Mesodermal cell (in vitro differentiated cells): ENCODE data around the gene ALG8.

Experiments
- H3K27ac ChIP-seq: 2 replicates; pipeline ENCODE4 v1.7.0; 2013; ENCODE audit warnings: mild to moderate bottlenecking, low read depth, low read length, moderate library complexity; ENCODE audit not compliant: severe bottlenecking
- H3K36me3 ChIP-seq: 2 replicates; pipeline ENCODE4 v1.7.1; 2013; ENCODE audit warnings: mild to moderate bottlenecking, low read length, moderate library complexity; ENCODE audit not compliant: control insufficient read depth, insufficient read depth
- H3K4me1 ChIP-seq: one replicate; pipeline ENCODE4 v1.7.1; 2013; ENCODE audit warnings: mild to moderate bottlenecking, low read length; ENCODE audit not compliant: insufficient read depth, control insufficient read depth, poor library complexity, severe bottlenecking
- H3K4me3 ChIP-seq: 2 replicates; pipeline ENCODE4 v1.7.0; 2013; ENCODE audit warnings: low read length, control low read depth, mild to moderate bottlenecking; ENCODE audit not compliant: insufficient read depth, poor library complexity, severe bottlenecking; ENCODE audit errors: extremely low read depth
- H3K9me3 ChIP-seq: 2 replicates; pipeline ENCODE4 v1.7.1; 2013; ENCODE audit warnings: mild to moderate bottlenecking, low read length, moderate library complexity; ENCODE audit not compliant: control insufficient read depth
- WGBS, 2 experiments: methylation state at CpG; one replicate each; pipeline ENCODE4 v1.1.5; 2013; ENCODE audit warnings: missing lambda C conversion rate in 2 of 2; ENCODE audit not compliant: insufficient coverage in 2 of 2; 5-methylcytosine and 5-hydroxymethylcytosine counted together

ALG8 gene

GRCh38 chr11:78056093-78056492 is 83.3 kb downstream of the ALG8 start:
- WGBS, 2 experiments, result 88% methylated on average over 2 of the region's 3 CpGs; no CpG with 5 or more reads in 1 of the 2 experiments

GRCh38 chr11:78054971-78055370 is 84.5 kb downstream of the ALG8 start:
- WGBS, 2 experiments, result 92 to 98% methylated on average over 4 of the region's 4 CpGs
- H3K4me1 ChIP-seq, result peaks cover 19% of the 10 kb centered on the region
- no peaks in the 10 kb centered on the region for H3K36me3 ChIP-seq
- no peak overlapping the region for H3K27ac ChIP-seq
- H3K4me3 ChIP-seq, result no peak overlapping the region
- no peaks in the 10 kb centered on the region for H3K9me3 ChIP-seq

More at GRCh38 chr11:78056093-78056492, 83.3 kb downstream of the ALG8 start:
- peaks cover 8% of the 10 kb centered on the region for H3K4me1 ChIP-seq
- no peaks in the 10 kb centered on the region for H3K36me3 ChIP-seq
- H3K4me3 ChIP-seq, result no peak overlapping the region
- H3K9me3 ChIP-seq, result no peaks in the 10 kb centered on the region
- H3K27ac ChIP-seq, result no peak overlapping the region

- no peaks in the 10 kb centered on the region for H3K36me3 ChIP-seq
- no peaks in the 10 kb centered on the region for H3K9me3 ChIP-seq
- H3K27ac ChIP-seq, result peak overlapping the region; percentile 98
- no peak overlapping the region for H3K4me3 ChIP-seq
- peaks cover 21% of the 10 kb centered on the region for H3K4me1 ChIP-seq
- WGBS, 2 experiments, result 62 to 63% methylated on average over 4 of the region's 6 CpGs
Measured at GRCh38 chr11:78050964-78051831, 88.2 kb downstream of the ALG8 start.
